ENCODE results near the gene STARD9.
"Not testable (repeated sequence)": the region's sequence is repeated elsewhere in the genome, so short reads cannot be mapped to it uniquely, and the experiment has no call there.

STARD9 gene

DNA sequence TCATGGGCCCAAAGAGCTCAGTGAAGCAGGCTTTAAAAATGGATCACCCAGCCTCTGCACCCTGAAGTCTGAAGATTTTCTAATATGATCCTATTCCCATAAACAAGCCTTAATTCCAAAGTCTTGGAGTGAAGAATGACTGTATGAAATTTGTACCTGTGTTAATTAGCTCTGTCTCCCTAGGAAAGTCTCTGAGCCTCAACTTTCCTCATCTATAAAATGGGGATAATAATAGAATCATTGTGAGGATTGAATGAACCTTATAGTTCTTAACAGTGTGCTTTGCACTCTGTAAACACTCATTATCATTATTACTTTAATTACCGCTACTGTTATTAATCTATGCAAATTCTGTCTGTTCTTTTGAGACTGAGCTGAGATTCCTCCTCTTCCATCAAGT, 99.6 kb downstream of the STARD9 start:
- TF ChIP-seq, protein P1, sequence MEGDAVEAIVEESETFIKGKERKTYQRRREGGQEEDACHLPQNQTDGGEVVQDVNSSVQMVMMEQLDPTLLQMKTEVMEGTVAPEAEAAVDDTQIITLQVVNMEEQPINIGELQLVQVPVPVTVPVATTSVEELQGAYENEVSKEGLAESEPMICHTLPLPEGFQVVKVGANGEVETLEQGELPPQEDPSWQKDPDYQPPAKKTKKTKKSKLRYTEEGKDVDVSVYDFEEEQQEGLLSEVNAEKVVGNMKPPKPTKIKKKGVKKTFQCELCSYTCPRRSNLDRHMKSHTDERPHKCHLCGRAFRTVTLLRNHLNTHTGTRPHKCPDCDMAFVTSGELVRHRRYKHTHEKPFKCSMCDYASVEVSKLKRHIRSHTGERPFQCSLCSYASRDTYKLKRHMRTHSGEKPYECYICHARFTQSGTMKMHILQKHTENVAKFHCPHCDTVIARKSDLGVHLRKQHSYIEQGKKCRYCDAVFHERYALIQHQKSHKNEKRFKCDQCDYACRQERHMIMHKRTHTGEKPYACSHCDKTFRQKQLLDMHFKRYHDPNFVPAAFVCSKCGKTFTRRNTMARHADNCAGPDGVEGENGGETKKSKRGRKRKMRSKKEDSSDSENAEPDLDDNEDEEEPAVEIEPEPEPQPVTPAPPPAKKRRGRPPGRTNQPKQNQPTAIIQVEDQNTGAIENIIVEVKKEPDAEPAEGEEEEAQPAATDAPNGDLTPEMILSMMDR (IDR thresholded peaks at IDR 0.05; ENCODE audit: low read depth, low read length, missing control alignments) = no peak
- in situ Hi-C loops (cut with HindIII; ENCODE audit: low pct_ligation_motif_present, low sequenced_read_pairs) = no loop called here
- no peak overlapping the region for H3K4me3 ChIP-seq (ENCODE audit: low read depth, low read length)
- peaks cover 2% of the 10 kb centered on the region for H3K36me3 ChIP-seq (replicated peaks)
- no peak overlapping the region for H3K27ac ChIP-seq
- H3K27me3 ChIP-seq (replicated peaks) = no peaks in the 10 kb centered on the region
- no peak for DNase-seq

DNA sequence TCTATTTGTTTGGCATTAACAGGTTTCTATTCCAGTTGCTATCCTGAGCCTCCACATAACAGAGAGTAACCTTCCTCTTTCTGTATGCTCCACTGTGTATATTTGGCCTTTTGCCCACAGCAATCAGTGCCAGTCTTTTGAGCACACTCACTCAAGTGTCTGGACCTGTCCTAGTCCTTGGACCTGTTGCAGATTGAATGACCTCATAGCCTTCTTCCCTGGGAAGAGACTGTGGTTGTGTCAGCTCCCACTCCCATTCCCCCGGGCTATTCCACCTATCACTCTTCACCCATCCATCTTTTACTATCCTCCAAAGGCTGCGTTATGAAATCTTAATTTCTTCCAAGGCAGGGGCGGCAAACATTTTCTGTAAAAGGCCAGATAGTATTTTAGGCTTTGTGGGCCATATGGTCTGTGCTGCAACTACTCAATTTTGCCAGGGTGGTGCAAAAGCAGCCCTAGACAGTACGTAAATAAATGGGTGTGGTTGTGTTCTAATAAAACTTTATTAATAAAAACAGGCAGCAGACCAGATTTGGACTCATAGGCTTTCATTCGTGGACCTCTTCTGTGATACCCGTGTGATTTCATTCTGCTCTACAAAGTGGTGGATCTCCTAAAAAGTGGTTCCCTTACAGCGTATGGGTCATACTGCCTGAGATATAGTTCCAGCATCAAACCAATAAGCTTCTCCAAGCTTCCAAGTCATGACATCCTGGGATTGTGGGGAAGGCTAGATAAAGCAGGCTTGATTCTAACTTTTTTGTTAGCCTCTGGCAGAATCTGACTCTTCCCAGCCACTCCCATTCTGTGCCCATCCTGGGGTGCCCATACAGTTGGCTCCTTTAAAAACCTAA, 104.1 kb downstream of the STARD9 start:
- TF ChIP-seq, protein P1 (IDR thresholded peaks at IDR 0.05; ENCODE audit: low read depth, low read length, missing control alignments) = no peak
- in situ Hi-C loops (cut with HindIII; ENCODE audit: low pct_ligation_motif_present, low sequenced_read_pairs) = no loop called here
- Histone ChIP-seq H3K4me3 (ENCODE audit: low read depth, low read length) (no peak overlapping the region), H3K36me3 (replicated peaks) (peaks cover 7% of the 10 kb centered on the region), H3K27ac (no peak overlapping the region), H3K27me3 (replicated peaks) (no peaks in the 10 kb centered on the region)
- no peak for DNase-seq

DNA sequence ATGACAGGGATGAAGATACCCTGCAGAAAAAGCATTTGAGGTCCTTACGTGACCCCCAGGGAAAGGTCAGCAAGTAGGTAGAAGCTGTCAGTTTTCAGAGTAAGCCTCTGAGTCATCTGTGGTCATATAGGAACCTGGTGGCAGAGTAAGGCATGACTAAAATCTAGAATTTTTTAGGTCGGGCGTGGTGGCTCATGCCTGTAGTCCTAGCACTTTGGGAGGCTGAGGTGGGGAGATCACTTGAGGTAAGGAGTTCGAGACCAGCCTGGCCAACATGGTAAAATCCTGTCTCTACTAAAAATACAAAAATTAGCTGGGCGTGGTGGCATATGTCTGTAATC, 104.7 kb downstream of the STARD9 start:
- H3K27ac ChIP-seq; H3K27me3 ChIP-seq (replicated peaks); H3K36me3 ChIP-seq (replicated peaks); in situ Hi-C loops (cut with HindIII; ENCODE audit: low pct_ligation_motif_present, low sequenced_read_pairs); H3K4me3 ChIP-seq (ENCODE audit: low read depth, low read length); DNase-seq: not testable (repeated sequence)

DNA sequence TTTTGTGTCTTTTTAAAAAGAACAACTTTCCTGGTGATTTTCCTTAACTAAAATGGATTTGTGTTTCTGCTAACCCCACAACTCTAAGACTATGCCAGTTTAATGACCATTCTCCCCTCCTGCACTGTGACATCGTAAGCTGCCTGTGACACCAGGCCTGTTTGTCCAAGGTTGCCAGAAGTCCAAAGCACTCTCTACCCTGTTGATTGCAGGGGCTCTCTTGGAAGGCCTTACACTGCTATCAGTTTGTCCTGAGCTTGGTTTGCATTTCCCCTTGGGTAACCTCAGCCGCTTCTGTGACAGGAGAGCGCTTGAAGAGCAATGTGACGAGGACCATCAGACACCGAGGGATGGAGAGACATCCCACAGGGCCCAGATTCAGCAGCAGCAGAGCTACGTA, 105.7 kb downstream of the STARD9 start:
- no peaks in the 10 kb centered on the region for H3K27me3 ChIP-seq (replicated peaks)
- H3K4me3 ChIP-seq (ENCODE audit: low read depth, low read length) = no peak overlapping the region
- no peak overlapping the region for H3K27ac ChIP-seq
- in situ Hi-C loops (cut with HindIII; ENCODE audit: low pct_ligation_motif_present, low sequenced_read_pairs) = no loop called here
- TF ChIP-seq, protein P1 (IDR thresholded peaks at IDR 0.05; ENCODE audit: low read depth, low read length, missing control alignments) = no peak
- DNase-seq = no peak
- H3K36me3 ChIP-seq (replicated peaks) = peaks cover 7% of the 10 kb centered on the region

DNA sequence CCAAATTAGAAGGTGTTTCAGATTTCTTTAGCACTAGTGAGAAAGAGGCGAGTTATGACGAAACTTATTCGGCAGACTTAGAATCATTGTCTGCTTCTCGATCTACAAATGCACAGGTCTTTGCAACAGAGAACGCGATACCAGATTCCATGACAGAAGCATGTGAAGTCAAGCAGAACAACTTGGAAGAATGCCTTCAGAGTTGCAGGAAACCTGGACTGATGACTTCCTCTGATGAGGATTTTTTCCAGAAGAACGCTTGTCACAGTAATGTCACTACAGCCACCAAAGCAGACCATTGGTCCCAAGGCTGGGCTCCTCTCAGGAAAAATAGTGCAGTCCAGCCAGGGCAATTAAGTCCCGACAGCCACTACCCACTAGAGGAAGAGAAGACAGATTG, 110.9 kb downstream of the STARD9 start:
- in situ Hi-C loops (cut with HindIII; ENCODE audit: low pct_ligation_motif_present, low sequenced_read_pairs) = no loop called here
- Histone ChIP-seq H3K4me3 (ENCODE audit: low read depth, low read length) (no peak overlapping the region), H3K27me3 (replicated peaks) (no peaks in the 10 kb centered on the region), H3K27ac (no peak overlapping the region), H3K36me3 (replicated peaks) (peaks cover 7% of the 10 kb centered on the region)
- TF ChIP-seq, protein P1 (IDR thresholded peaks at IDR 0.05; ENCODE audit: low read depth, low read length, missing control alignments) = no peak
- DNase-seq = no peak

DNA sequence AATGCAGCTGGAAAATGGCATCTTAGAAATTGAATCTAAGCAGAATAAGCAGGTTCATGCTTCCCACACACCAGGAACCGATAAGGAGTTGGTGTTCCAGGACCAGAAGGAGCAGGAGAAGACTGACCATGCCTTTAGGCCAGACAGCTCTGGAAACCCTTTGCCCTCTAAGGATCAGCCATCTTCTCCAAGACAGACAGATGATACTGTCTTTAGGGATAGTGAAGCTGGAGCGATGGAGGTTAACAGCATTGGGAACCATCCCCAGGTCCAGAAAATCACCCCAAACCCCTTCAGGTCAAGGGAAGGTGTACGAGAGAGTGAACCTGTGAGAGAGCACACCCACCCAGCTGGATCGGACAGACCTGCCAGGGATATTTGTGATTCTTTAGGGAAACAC, 112.3 kb downstream of the STARD9 start:
- no peak overlapping the region for H3K27ac ChIP-seq
- TF ChIP-seq, protein P1 (IDR thresholded peaks at IDR 0.05; ENCODE audit: low read depth, low read length, missing control alignments) = no peak

More for the DNA sequence above, 112.3 kb downstream of the STARD9 start:
- Histone ChIP-seq H3K27me3 (replicated peaks) (no peaks in the 10 kb centered on the region), H3K36me3 (replicated peaks) (peaks cover 7% of the 10 kb centered on the region), H3K4me3 (ENCODE audit: low read depth, low read length) (no peak overlapping the region)
- in situ Hi-C loops (cut with HindIII; ENCODE audit: low pct_ligation_motif_present, low sequenced_read_pairs) = no loop called here
- no peak for DNase-seq
